ENCODE data around the gene LRRC55. TPM values are rescaled to one million over a fixed set of nuclear protein-coding genes. Genes with fewer than 3 reads are reported as not detected.

The LRRC55 gene
- total and polyA plus RNA-seq, 9 donors = 0.05 to 0.48 (median 0.11) TPM; not detected in 2

GRCh38 chr11:57178334-57178733 is 3.4 kb upstream of the LRRC55 start:
- no peaks in the 10 kb centered on the region for H3K36me3 ChIP-seq
- H3K4me1 ChIP-seq (ENCODE audit: insufficient read depth) = no peaks in the 10 kb centered on the region
- no peaks in the 10 kb centered on the region for H3K27me3 ChIP-seq
- WGBS, 3 donors = 43 to 64% (median 63%) methylated on average over 2 of the region's 2 CpGs
- H3K4me3 ChIP-seq = no peak overlapping the region
- intact Hi-C loops (cut with DNase I) = no loop called here
- DNase-seq = no peak
- no peak for TF ChIP-seq POLR2A (IDR thresholded peaks at IDR 0.05)
- no peak for TF ChIP-seq EP300 (IDR thresholded peaks at IDR 0.05)
- no peak for TF ChIP-seq CTCF (IDR thresholded peaks at IDR 0.05)
- H3K9me3 ChIP-seq = no peaks in the 10 kb centered on the region
- H3K27ac ChIP-seq = no peak overlapping the region

- no peaks in the 10 kb centered on the region for H3K4me1 ChIP-seq (ENCODE audit: insufficient read depth)
- TF ChIP-seq POLR2A (IDR thresholded peaks at IDR 0.05) (no peak), EP300 (IDR thresholded peaks at IDR 0.05) (no peak), CTCF (IDR thresholded peaks at IDR 0.05) (no peak)
- no peak for DNase-seq
- no peak overlapping the region for H3K4me3 ChIP-seq
- WGBS, 3 donors = 35 to 39% (median 38%) methylated on average over 7 of the region's 7 CpGs
- intact Hi-C loops (cut with DNase I) = no loop called here
- H3K9me3 ChIP-seq = no peaks in the 10 kb centered on the region
- no peaks in the 10 kb centered on the region for H3K36me3 ChIP-seq
- H3K27me3 ChIP-seq = no peaks in the 10 kb centered on the region
- no peak overlapping the region for H3K27ac ChIP-seq
These were observed 2.1 kb upstream of the LRRC55 start for GRCh38 chr11:57179681-57180080.

- DNase-seq = peak in 1 of 5 donors; percentile 28
- Histone ChIP-seq H3K36me3 (no peaks in the 10 kb centered on the region), H3K27me3 (no peaks in the 10 kb centered on the region), H3K27ac (no peak overlapping the region), H3K4me1 (ENCODE audit: insufficient read depth) (no peaks in the 10 kb centered on the region), H3K9me3 (no peaks in the 10 kb centered on the region), H3K4me3 (no peak overlapping the region)
- 2 to 6% (median 3%) methylated on average over 24 of the region's 24 CpGs for whole genome bisulfite sequencing, 3 donors
- intact Hi-C loops (cut with DNase I) = no loop called here
- TF ChIP-seq CTCF (IDR thresholded peaks at IDR 0.05) = no peak
- no peak for TF ChIP-seq EP300 (IDR thresholded peaks at IDR 0.05)
- no peak for TF ChIP-seq POLR2A (IDR thresholded peaks at IDR 0.05)
These were observed 1.6 kb upstream of the LRRC55 start for GRCh38 chr11:57180081-57180561.

- H3K36me3 ChIP-seq = no peaks in the 10 kb centered on the region
- 39 to 63% (median 41%) methylated on average over 2 of the region's 2 CpGs for WGBS, 3 donors
- no peak for DNase-seq
- intact Hi-C loops (cut with DNase I) = no loop called here
- TF ChIP-seq CTCF (IDR thresholded peaks at IDR 0.05) (no peak), EP300 (IDR thresholded peaks at IDR 0.05) (no peak), POLR2A (IDR thresholded peaks at IDR 0.05) (no peak)
- H3K9me3 ChIP-seq = no peaks in the 10 kb centered on the region
- no peaks in the 10 kb centered on the region for H3K4me1 ChIP-seq (ENCODE audit: insufficient read depth)
- H3K4me3 ChIP-seq = no peak overlapping the region
- no peaks in the 10 kb centered on the region for H3K27me3 ChIP-seq
- H3K27ac ChIP-seq = no peak overlapping the region
These were observed 789 bp upstream of the LRRC55 start for GRCh38 chr11:57180964-57181363.
